Measurements from ENCODE around the gene PXDC1.

DNA sequence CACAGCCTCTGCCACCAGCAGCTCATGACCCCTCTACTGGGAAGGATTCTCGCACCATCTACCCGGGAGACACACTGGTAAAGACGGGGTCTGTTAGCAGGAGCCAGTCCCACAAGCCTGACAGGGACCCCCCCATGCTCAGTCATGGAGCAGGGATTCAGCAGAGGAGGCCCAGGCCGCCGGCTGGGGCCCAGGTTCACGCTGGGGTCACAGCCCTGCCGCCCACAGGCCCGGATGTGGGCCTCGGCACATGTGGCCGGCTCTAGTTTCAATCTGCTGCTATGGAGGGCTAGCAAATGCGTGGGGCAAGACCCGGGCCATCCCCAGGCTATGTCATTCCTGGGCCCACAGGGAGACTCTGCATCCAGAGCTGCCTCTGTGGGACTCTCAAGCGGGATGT, 25.1 kb downstream of the PXDC1 start:
- TF ChIP-seq POLR2A (IDR thresholded peaks at IDR 0.05), result no peak
- TF ChIP-seq, protein P1, sequence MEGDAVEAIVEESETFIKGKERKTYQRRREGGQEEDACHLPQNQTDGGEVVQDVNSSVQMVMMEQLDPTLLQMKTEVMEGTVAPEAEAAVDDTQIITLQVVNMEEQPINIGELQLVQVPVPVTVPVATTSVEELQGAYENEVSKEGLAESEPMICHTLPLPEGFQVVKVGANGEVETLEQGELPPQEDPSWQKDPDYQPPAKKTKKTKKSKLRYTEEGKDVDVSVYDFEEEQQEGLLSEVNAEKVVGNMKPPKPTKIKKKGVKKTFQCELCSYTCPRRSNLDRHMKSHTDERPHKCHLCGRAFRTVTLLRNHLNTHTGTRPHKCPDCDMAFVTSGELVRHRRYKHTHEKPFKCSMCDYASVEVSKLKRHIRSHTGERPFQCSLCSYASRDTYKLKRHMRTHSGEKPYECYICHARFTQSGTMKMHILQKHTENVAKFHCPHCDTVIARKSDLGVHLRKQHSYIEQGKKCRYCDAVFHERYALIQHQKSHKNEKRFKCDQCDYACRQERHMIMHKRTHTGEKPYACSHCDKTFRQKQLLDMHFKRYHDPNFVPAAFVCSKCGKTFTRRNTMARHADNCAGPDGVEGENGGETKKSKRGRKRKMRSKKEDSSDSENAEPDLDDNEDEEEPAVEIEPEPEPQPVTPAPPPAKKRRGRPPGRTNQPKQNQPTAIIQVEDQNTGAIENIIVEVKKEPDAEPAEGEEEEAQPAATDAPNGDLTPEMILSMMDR (IDR thresholded peaks at IDR 0.05), result no peak

Measured in right lobe of liver (tissue), 4 donors.